HepG2 (cell line): Measurements from ENCODE around the gene C3orf22. TPM values are rescaled to one million over a fixed set of nuclear protein-coding genes. Genes with fewer than 3 reads are reported as not detected.

Source experiments
- ATAC-seq: fragments of 200-7000 bp; cut with Tn5 transposase; 3 replicates; pipeline ENCODE4 v1.9.1; 2020; ENCODE audit warnings: mild to moderate bottlenecking, moderate library complexity
- BruUV-seq: library from RNA; stranded (reverse); fragments of 400-500 nt; replicated peaks from 2 replicates; lab custom pipeline; 2021; lab: Mats Ljungman, UMichigan
- CTCF ChIA-PET: fragments of 300-600 bp; formaldehyde crosslinking; extraction: SDS; loops from one replicate; lab custom pipeline; 2021; ENCODE audit warnings: low total read pairs, inconsistent platforms, low intra/inter-chr PET ratio; lab: Yijun Ruan, JAX
- POLR2A ChIA-PET: fragments of 350-600 bp; sonication (Branson Sonifier 250); formaldehyde crosslinking; loops from one replicate; lab custom pipeline; 2020; ENCODE audit warnings: antibody characterized with exemption, inconsistent platforms; lab: Yijun Ruan, JAX
- DNase-seq: peaks from one replicate; pipeline ENCODE4 v3.0.0-alpha.2; 2015; ENCODE audit warnings: low spot score
- FAIRE-seq: peaks from 3 replicates; lab custom pipeline; 2011; peaks lifted over from hg19 to GRCh38; lab: Jason Lieb, UNC
- H2AFZ ChIP-seq: one replicate; pipeline ENCODE4 v1.6.1; 2011; ENCODE audit warnings: low read length, inconsistent platforms
- H3K27ac ChIP-seq: fragments of 300-600 bp; 3 replicates; pipeline ENCODE4 v1.8.0; 2011; ENCODE audit warnings: mixed run types, mild to moderate bottlenecking, mixed read lengths, low read length, inconsistent platforms; ENCODE audit not compliant: insufficient read depth; ENCODE audit errors: extremely low read length
- H3K27me3 ChIP-seq, 2 experiments: fragments of 200-600 bp in 1 of 2; 2 replicates in 1 of 2; 3 replicates in 1 of 2; pipeline versions ENCODE4 v1.6.0 to v1.8.0; 2011; ENCODE audit warnings: low read length in 2 of 2, mild to moderate bottlenecking in 2 of 2, moderate library complexity in 2 of 2, inconsistent platforms in 1 of 2; ENCODE audit not compliant: insufficient read depth in 2 of 2, control insufficient read depth in 1 of 2
- H3K36me3 ChIP-seq, 2 experiments: fragments of 200-600 bp in 1 of 2; replicated peaks in 1 of 2; 2 replicates in 1 of 2; 3 replicates in 1 of 2; pipeline versions ENCODE4 v1.5.1 to v1.8.0; 2011; ENCODE audit warnings: low read length in 2 of 2, inconsistent platforms in 1 of 2; ENCODE audit not compliant: insufficient read depth in 2 of 2, control insufficient read depth in 1 of 2
- H3K4me1 ChIP-seq: 2 replicates; pipeline ENCODE4 v1.5.1; 2012; ENCODE audit warnings: low read length, inconsistent platforms; ENCODE audit not compliant: insufficient read depth
- H3K4me2 ChIP-seq: 2 replicates; pipeline ENCODE4 v1.6.0; 2011; ENCODE audit warnings: low read depth, low read length, inconsistent platforms
- H3K4me3 ChIP-seq, 3 experiments: fragments of 200-600 bp in 1 of 3; sonication (generic), shearing (Covaris generic) in 1 of 3; replicated peaks in 1 of 3; 2 replicates each; pipeline ENCODE4 v1.5.1; 2011 to 2016; ENCODE audit warnings: low read length in 3 of 3, inconsistent platforms in 2 of 3, low read depth in 2 of 3, mild to moderate bottlenecking in 2 of 3, control low read depth in 1 of 3, mixed read lengths in 1 of 3; ENCODE audit not compliant: insufficient read depth in 1 of 3
- H3K79me2 ChIP-seq: one replicate; pipeline ENCODE4 v1.6.1; 2011; ENCODE audit warnings: low read length, inconsistent platforms; ENCODE audit not compliant: insufficient read depth
- H3K9ac ChIP-seq: 2 replicates; pipeline ENCODE4 v1.6.0; 2011; ENCODE audit warnings: mild to moderate bottlenecking, low read depth, low read length, inconsistent platforms; ENCODE audit not compliant: insufficient read depth
- H3K9me3 ChIP-seq: 2 replicates; pipeline ENCODE4 v1.5.1; 2012; ENCODE audit warnings: mild to moderate bottlenecking, low read length
- H4K20me1 ChIP-seq: 2 replicates; pipeline ENCODE4 v1.6.0; 2011; ENCODE audit warnings: inconsistent platforms, mild to moderate bottlenecking, low read length, moderate library complexity; ENCODE audit not compliant: insufficient read depth
- EED ChIP-seq: sonication (generic); formaldehyde crosslinking; IDR thresholded peaks from 2 replicates; pipeline ENCODE4 v1.5.0; 2020; ENCODE audit warnings: mild to moderate bottlenecking, missing genetic modification reagents
- IKZF5 ChIP-seq: IDR thresholded peaks from 2 replicates; pipeline ENCODE4 v1.6.1; 2018; ENCODE audit warnings: missing genetic modification reagents, mild to moderate bottlenecking, missing compliant biosample characterization
- KAT8 ChIP-seq: IDR thresholded peaks from 2 replicates; pipeline ENCODE4 v1.6.1; 2016; ENCODE audit warnings: missing genetic modification reagents, missing compliant biosample characterization
- KDM1A ChIP-seq: IDR thresholded peaks from 2 replicates; pipeline ENCODE4 v1.6.1; 2016; ENCODE audit warnings: missing compliant biosample characterization
- MTA1 ChIP-seq: sonication (generic); formaldehyde crosslinking; IDR thresholded peaks from 2 replicates; pipeline ENCODE4 v1.4.0; 2020; ENCODE audit warnings: missing genetic modification reagents, mild to moderate bottlenecking, borderline replicate concordance
- NFKB2 ChIP-seq: sonication (generic); formaldehyde crosslinking; IDR thresholded peaks from 2 replicates; pipeline ENCODE4 v1.4.0; 2020; ENCODE audit warnings: missing genetic modification reagents, borderline replicate concordance
- PHF20 ChIP-seq: sonication (generic); formaldehyde crosslinking; IDR thresholded peaks from 2 replicates; pipeline ENCODE4 v1.5.0; 2020; ENCODE audit warnings: mild to moderate bottlenecking, missing genetic modification reagents
- SAFB2 ChIP-seq: sonication (generic); formaldehyde crosslinking; IDR thresholded peaks from 2 replicates; pipeline ENCODE4 v1.5.1; 2020; ENCODE audit warnings: missing genetic modification reagents, low read depth, mild to moderate bottlenecking, borderline replicate concordance
- SNAI1 ChIP-seq: sonication (generic); formaldehyde crosslinking; IDR thresholded peaks from 2 replicates; pipeline ENCODE4 v1.5.0; 2020; ENCODE audit warnings: mild to moderate bottlenecking, missing genetic modification reagents, borderline replicate concordance
- TGIF2 ChIP-seq: IDR thresholded peaks from 2 replicates; pipeline ENCODE4 v1.6.1; 2016; ENCODE audit warnings: control low read depth, missing compliant biosample characterization
- ZFP36L1 ChIP-seq: sonication (generic); formaldehyde crosslinking; IDR thresholded peaks from 2 replicates; pipeline ENCODE4 v1.8.0; 2022; ENCODE audit warnings: mild to moderate bottlenecking, missing genetic modification reagents, moderate library complexity
- ZIK1 ChIP-seq: sonication (generic); formaldehyde crosslinking; IDR thresholded peaks from 2 replicates; pipeline ENCODE4 v1.5.0; 2020; ENCODE audit warnings: mild to moderate bottlenecking, low read depth, missing genetic modification reagents, borderline replicate concordance
- ZNF205 ChIP-seq: IDR thresholded peaks from 2 replicates; pipeline ENCODE4 v1.6.1; 2018; ENCODE audit warnings: missing biosample characterization, missing genetic modification reagents
- ZNF629 ChIP-seq: sonication (generic); formaldehyde crosslinking; conservative IDR thresholded peaks from 2 replicates; pipeline ENCODE4 v1.5.0; 2020; ENCODE audit warnings: missing genetic modification reagents
- ZNF768 ChIP-seq: sonication (generic); formaldehyde crosslinking; IDR thresholded peaks from 2 replicates; pipeline ENCODE4 v1.4.0; 2020; ENCODE audit warnings: missing genetic modification reagents
- ZNF781 ChIP-seq: sonication (generic); formaldehyde crosslinking; IDR thresholded peaks from 2 replicates; pipeline ENCODE4 v1.5.1; 2020; ENCODE audit warnings: borderline replicate concordance, mild to moderate bottlenecking, missing genetic modification reagents; ENCODE audit errors: not compliant biosample characterization
- ZSCAN12 ChIP-seq: sonication (generic); formaldehyde crosslinking; IDR thresholded peaks from 2 replicates; pipeline ENCODE4 v1.9.0; 2021; ENCODE audit warnings: mild to moderate bottlenecking, missing genetic modification reagents
- WGBS: methylation state at CpG from one replicate; pipeline ENCODE4 v1.1.6; 2017; ENCODE audit warnings: low lambda C conversion rate; 5-methylcytosine and 5-hydroxymethylcytosine counted together
- in situ Hi-C: cut with HindIII; loops from 2 replicates; pipeline ENCODE4 v1.10.0; 2017; ENCODE audit warnings: low pct_unique_long_range_greater_than_20kb; ENCODE audit not compliant: extremely low pct_ligation_motif_present
- intact Hi-C: fragments of 100-400 bp; cut with micrococcal nuclease; formaldehyde crosslinking; loops from one replicate; pipeline ENCODE4 v1.10.0; 2022; ENCODE audit not compliant: unreplicated experiment
- polyA plus RNA-seq, 8 experiments: library from polyadenylated mRNA; depleted of rRNA in 3 of 8; stranded (reverse) in 7 of 8; unstranded in 1 of 8; fragments of >200 nt; fragmentation: Illumina TruSeq in 4 of 8; extraction: Trizol in 4 of 8; gene quantifications; 2 replicates each; pipeline versions ENCODE4 v1.2.1 to v1.2.3, GENCODE V29; 2011 to 2016; ENCODE audit warnings: low read depth in 4 of 8, missing spikeins in 1 of 8, mixed read lengths in 1 of 8; ENCODE audit not compliant: insufficient read depth in 1 of 8
- total RNA-seq, 5 experiments: library from RNA; depleted of rRNA; stranded (reverse); fragments of >200 nt; fragmentation: Illumina TruSeq; extraction: Trizol; gene quantifications; 2 replicates each; pipeline ENCODE4 v1.2.3, GENCODE V29; 2016; ENCODE audit warnings: low read depth in 1 of 5
- TF ChIP-seq, protein P1 (sequence below): sonication (generic); formaldehyde crosslinking; IDR thresholded peaks from 2 replicates; pipeline ENCODE4 v1.9.0; 2021; ENCODE audit warnings: missing genetic modification reagents, borderline replicate concordance
- TF ChIP-seq, protein P2 (sequence below): sonication (generic); formaldehyde crosslinking; IDR thresholded peaks from 2 replicates; pipeline ENCODE4 v1.8.1; 2023; ENCODE audit warnings: mild to moderate bottlenecking, inconsistent platforms, moderate library complexity, missing genetic modification reagents, borderline replicate concordance

C3orf22 gene
- total and polyA plus RNA-seq, 2 of the 13 experiments (the other 11 are each of a cell fraction or from before 2014, with no cell fraction given): not detected

GRCh38 chr3:126517986-126518778 is 40.5 kb downstream of the C3orf22 start:
- 4% methylated on average over 8 of the region's 15 CpGs for WGBS
- Histone ChIP-seq H3K4me3 (peak overlapping the region; percentile 12 to 73 (median 54)), H3K27me3 (no peaks in the 10 kb centered on the region), H3K79me2 (peaks cover 2% of the 10 kb centered on the region), H3K9ac (peak overlapping the region; percentile 24), H4K20me1 (no peaks in the 10 kb centered on the region), H3K4me2 (peak overlapping the region; percentile 94), H3K36me3 (no peaks in the 10 kb centered on the region), H3K9me3 (no peaks in the 10 kb centered on the region), H3K4me1 (peaks cover 68% of the 10 kb centered on the region), H2AFZ (no peak overlapping the region), H3K27ac (peak overlapping the region; percentile 76)
- FAIRE-seq (no peak), DNase-seq (no peak), ATAC-seq (peak; percentile 75)
- BruUV-seq: no TSS peak
- in situ Hi-C loops: no loop called here
- intact Hi-C loops: loop anchor here (5.0 kb wide), 1 partner anchor 36 kb away; no protein-coding TSS in a partner anchor
- CTCF ChIA-PET: no interaction called here
- POLR2A ChIA-PET: interaction anchor here (0.6 to 3.5 kb wide), 12 partner anchors 8 to 923 kb away, joined by 3 to 53 read pairs (median 5); partner anchors contain the start of genes OSBPL11 and ZXDC
- TF ChIP-seq ZSCAN12 (CRISPR knock-in tag) (no peak), PHF20 (0 out of 2 replicates have a peak, but pooled peaks have one; percentile 31), ZIK1 (CRISPR knock-in tag) (peak; percentile 17; the same call in 1 of the 2 replicates), ZNF781 (no peak), SAFB2 (CRISPR knock-in tag) (no peak), MTA1 (peak; percentile 27; the same call in 1 of the 2 replicates), KAT8 (peak; percentile 21; the same call in 1 of the 2 replicates), ZFP36L1 (CRISPR knock-in tag) (no peak), TGIF2 (no peak), IKZF5 (CRISPR knock-in tag) (peak; percentile 20; the same call in 1 of the 2 replicates), ZNF768 (CRISPR knock-in tag) (peak; percentile 27; the same call in 1 of the 2 replicates), KDM1A (CRISPR knock-in tag) (no peak), NFKB2 (CRISPR knock-in tag) (no peak), ZNF205 (CRISPR knock-in tag) (no peak), ZNF629 (peak; percentile 86), EED (CRISPR knock-in tag) (0 out of 2 replicates have a peak, but pooled peaks have one; percentile 13), SNAI1 (CRISPR knock-in tag) (0 out of 2 replicates have a peak, but pooled peaks have one; percentile 33)
- TF ChIP-seq, protein P1, sequence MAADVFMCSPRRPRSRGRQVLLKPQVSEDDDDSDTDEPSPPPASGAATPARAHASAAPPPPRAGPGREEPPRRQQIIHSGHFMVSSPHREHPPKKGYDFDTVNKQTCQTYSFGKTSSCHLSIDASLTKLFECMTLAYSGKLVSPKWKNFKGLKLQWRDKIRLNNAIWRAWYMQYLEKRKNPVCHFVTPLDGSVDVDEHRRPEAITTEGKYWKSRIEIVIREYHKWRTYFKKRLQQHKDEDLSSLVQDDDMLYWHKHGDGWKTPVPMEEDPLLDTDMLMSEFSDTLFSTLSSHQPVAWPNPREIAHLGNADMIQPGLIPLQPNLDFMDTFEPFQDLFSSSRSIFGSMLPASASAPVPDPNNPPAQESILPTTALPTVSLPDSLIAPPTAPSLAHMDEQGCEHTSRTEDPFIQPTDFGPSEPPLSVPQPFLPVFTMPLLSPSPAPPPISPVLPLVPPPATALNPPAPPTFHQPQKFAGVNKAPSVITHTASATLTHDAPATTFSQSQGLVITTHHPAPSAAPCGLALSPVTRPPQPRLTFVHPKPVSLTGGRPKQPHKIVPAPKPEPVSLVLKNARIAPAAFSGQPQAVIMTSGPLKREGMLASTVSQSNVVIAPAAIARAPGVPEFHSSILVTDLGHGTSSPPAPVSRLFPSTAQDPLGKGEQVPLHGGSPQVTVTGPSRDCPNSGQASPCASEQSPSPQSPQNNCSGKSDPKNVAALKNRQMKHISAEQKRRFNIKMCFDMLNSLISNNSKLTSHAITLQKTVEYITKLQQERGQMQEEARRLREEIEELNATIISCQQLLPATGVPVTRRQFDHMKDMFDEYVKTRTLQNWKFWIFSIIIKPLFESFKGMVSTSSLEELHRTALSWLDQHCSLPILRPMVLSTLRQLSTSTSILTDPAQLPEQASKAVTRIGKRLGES (CRISPR knock-in tag): no peak
- TF ChIP-seq, protein P2, sequence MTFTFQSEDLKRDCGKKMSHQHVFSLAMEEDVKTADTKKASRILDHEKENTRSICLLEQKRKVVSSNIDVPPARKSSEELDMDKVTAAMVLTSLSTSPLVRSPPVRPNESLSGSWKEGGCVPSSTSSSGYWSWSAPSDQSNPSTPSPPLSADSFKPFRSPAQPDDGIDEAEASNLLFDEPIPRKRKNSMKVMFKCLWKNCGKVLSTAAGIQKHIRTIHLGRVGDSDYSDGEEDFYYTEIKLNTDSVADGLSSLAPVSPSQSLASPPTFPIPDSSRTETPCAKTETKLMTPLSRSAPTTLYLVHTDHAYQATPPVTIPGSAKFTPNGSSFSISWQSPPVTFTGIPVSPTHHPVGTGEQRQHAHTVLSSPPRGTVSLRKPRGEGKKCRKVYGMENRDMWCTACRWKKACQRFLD (CRISPR knock-in tag): no peak
